Neutrophil (primary cell): ENCODE results near the gene KREMEN2.

Experiments
- H3K27ac ChIP-seq: fragments of 200-600 bp; sonication (generic); 2 replicates; pipeline ENCODE4 v1.5.1; 2016; ENCODE audit warnings: mild to moderate bottlenecking, moderate library complexity
- H3K27me3 ChIP-seq: fragments of 200-600 bp; sonication (generic); 2 replicates; pipeline ENCODE4 v1.6.0; 2016; ENCODE audit warnings: mild to moderate bottlenecking
- H3K36me3 ChIP-seq: fragments of 200-600 bp; sonication (generic); 2 replicates; pipeline ENCODE4 v1.5.1; 2017
- H3K4me1 ChIP-seq, 2 experiments: fragments of 200-600 bp in 1 of 2; sonication (generic) in 1 of 2; 1 replicate in 1 of 2; 2 replicates in 1 of 2; pipeline versions ENCODE4 v1.5.1 to v1.6.1; 2013 to 2016; ENCODE audit warnings: low read depth in 1 of 2, low read length in 1 of 2, mild to moderate bottlenecking in 1 of 2, moderate library complexity in 1 of 2; ENCODE audit not compliant: control insufficient read depth in 1 of 2, insufficient read depth in 1 of 2
- H3K4me3 ChIP-seq, 2 experiments: fragments of 200-600 bp in 1 of 2; sonication (generic) in 1 of 2; 1 replicate in 1 of 2; 2 replicates in 1 of 2; pipeline ENCODE4 v1.5.1; 2013 to 2016; ENCODE audit warnings: low read depth in 1 of 2, low read length in 1 of 2, mild to moderate bottlenecking in 1 of 2, moderate library complexity in 1 of 2
- H3K9me3 ChIP-seq: fragments of 200-600 bp; sonication (generic); 2 replicates; pipeline ENCODE4 v1.5.1; 2016
- TF ChIP-seq, protein P1 (sequence below): fragments of 200-600 bp; sonication (generic); IDR thresholded peaks from 2 replicates; pipeline ENCODE4 v1.5.1; 2016; ENCODE audit warnings: antibody characterized with exemption

KREMEN2 gene

DNA sequence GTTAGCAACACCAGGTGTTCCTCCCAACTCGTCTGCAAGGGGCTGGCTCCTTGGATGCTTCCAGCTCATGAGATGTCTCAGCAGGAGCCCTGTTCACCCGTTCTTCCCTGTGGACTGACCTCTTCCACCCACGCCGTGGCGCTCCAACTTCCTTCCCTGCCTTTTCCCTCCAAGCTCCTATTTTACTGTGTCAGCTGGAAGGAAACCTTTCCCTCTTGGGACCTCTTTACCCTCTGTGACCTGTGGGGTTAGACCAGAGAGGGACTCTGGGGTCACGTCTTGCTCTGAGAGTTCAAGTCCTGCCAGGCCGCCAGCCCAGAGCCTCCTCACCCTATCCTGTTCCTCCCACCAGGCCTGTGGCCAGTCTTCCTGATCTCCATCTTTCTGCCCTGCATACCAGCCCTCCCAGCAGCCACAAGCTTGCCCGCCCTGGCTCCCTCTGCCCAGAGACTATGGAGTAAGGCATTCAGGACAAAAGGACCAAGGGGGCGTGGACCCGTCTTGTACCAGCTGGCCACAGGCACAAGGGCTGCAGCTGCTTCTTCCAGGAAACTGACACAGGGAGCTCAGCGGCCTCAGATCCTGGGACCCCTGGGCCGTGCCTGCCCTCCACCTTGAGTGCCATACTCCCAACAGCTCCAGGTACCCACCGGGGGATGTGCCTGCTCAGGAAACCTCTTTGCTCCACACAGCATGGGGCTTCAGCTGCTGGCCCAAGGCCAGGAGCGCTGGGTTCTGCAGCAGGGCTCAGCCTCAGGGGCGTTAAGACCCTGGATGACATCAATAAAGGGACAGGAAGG, 8.1 kb downstream of the KREMEN2 start:
- Histone ChIP-seq H3K4me3 (no peak overlapping the region), H3K9me3 (no peaks in the 10 kb centered on the region), H3K36me3 (peaks cover 18% of the 10 kb centered on the region), H3K27ac (no peak overlapping the region), H3K4me1 (peaks cover 32 to 33% of the 10 kb centered on the region in 2 experiments), H3K27me3 (peaks cover 18% of the 10 kb centered on the region)
- TF ChIP-seq, protein P1, sequence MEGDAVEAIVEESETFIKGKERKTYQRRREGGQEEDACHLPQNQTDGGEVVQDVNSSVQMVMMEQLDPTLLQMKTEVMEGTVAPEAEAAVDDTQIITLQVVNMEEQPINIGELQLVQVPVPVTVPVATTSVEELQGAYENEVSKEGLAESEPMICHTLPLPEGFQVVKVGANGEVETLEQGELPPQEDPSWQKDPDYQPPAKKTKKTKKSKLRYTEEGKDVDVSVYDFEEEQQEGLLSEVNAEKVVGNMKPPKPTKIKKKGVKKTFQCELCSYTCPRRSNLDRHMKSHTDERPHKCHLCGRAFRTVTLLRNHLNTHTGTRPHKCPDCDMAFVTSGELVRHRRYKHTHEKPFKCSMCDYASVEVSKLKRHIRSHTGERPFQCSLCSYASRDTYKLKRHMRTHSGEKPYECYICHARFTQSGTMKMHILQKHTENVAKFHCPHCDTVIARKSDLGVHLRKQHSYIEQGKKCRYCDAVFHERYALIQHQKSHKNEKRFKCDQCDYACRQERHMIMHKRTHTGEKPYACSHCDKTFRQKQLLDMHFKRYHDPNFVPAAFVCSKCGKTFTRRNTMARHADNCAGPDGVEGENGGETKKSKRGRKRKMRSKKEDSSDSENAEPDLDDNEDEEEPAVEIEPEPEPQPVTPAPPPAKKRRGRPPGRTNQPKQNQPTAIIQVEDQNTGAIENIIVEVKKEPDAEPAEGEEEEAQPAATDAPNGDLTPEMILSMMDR, result no peak

DNA sequence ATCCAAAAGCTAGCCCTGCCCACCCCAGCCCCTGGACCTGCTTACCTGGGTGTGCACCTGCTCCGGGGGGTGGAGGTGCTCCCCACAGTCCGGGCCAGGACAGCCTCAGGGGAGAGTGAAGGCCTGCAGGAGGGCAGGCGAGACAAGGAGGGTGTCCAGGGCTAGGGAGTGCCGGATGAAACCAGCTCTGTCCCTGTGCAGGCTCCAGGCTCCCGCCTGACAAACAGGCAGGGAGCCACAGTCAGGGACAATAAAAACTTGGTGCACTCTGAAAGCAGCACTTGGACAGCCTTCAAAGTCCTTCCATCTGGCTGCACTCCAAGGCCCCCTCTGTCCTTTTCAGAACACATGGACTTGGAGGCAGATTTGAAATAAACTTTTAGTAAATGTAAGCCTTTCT, 9.0 kb downstream of the KREMEN2 start:
- TF ChIP-seq, protein P1, result no peak
- Histone ChIP-seq H3K27ac (no peak overlapping the region), H3K27me3 (peaks cover 9% of the 10 kb centered on the region), H3K4me3 (no peak overlapping the region), H3K4me1 (peaks cover 23 to 26% of the 10 kb centered on the region in 2 experiments), H3K36me3 (peaks cover 18% of the 10 kb centered on the region), H3K9me3 (no peaks in the 10 kb centered on the region)

DNA sequence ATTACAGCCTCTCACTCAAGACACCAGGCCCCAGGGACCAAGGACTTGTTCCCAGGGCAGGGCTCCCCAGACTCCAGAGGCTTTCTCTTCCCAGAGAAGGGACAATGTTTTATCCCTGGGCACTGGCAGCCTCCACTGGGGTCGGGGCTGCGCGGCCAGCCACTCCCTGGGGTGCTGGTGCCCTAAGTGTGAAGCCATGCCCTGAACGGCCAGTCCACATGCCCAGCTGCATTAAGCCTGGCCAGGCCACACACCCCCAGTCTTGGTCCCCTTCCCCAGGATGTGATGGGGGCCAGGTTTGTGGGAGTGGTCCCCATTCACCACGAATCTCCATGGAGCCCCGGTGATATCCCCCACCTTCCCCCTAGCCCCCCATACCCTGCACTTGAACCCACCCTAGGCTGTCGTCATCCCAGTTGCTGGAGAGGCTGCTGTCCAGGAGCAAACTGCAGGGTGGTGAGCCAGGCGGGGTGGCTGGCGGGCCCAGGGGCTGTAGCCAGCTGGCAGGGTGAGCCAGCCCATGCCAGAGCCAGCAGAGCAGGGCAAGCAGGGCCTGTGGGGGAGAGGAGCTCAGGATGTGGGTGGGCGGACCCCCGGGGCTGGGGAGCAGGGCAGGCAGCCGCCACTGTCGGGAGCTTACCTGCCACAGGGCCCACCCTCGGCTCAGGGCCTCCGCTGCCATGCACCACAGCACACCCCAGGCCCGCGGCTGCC, 9.7 kb downstream of the KREMEN2 start:
- no peak overlapping the region for H3K27ac ChIP-seq
- peaks cover 2% of the 10 kb centered on the region for H3K27me3 ChIP-seq
- TF ChIP-seq, protein P1, result no peak
- no peaks in the 10 kb centered on the region for H3K9me3 ChIP-seq
- peaks cover 16 to 19% of the 10 kb centered on the region in 2 experiments for H3K4me1 ChIP-seq
- no peak overlapping the region for H3K4me3 ChIP-seq
- H3K36me3 ChIP-seq, result peaks cover 18% of the 10 kb centered on the region

DNA sequence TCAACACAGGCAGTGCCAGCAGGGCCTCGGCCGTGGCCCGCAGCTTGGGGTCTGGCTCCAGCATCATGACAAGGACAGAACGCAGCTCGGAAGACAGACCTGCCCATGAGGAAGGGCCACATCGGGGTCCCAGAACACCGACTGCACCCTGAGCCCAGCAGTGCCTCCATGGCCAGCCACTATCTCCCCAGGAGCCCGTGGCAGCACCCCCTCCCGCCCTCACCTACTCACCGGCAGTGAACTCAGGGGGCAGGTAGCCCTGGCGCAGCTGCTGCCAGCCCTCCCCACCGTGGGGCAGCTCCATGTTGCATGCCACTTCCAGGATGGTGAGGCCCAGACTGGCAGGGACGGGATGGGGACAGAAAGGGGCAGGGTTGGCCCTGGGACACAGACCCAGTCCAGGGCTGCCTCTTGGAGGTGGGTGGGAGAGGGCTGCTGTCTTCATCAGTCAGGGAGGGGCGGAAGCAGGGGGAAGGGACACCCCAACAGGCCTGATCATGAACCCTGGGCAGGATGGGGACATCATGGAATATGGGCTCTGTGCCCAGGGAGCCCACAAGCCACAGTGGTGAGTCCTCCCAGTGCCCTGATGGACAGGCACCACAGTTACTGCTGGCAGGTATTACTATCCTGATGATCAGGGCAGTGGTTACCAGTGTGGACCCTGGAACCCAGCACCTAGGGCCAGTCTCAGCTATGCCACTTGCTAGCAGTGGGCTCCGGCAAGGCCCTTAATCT, 10.4 kb downstream of the KREMEN2 start:
- H3K9me3 ChIP-seq, result no peaks in the 10 kb centered on the region
- H3K4me3 ChIP-seq, result no peak overlapping the region
- H3K27ac ChIP-seq, result no peak overlapping the region
- peaks cover 15 to 18% of the 10 kb centered on the region in 2 experiments for H3K4me1 ChIP-seq
- no peaks in the 10 kb centered on the region for H3K27me3 ChIP-seq
- TF ChIP-seq, protein P1, result no peak
- H3K36me3 ChIP-seq, result peaks cover 18% of the 10 kb centered on the region

DNA sequence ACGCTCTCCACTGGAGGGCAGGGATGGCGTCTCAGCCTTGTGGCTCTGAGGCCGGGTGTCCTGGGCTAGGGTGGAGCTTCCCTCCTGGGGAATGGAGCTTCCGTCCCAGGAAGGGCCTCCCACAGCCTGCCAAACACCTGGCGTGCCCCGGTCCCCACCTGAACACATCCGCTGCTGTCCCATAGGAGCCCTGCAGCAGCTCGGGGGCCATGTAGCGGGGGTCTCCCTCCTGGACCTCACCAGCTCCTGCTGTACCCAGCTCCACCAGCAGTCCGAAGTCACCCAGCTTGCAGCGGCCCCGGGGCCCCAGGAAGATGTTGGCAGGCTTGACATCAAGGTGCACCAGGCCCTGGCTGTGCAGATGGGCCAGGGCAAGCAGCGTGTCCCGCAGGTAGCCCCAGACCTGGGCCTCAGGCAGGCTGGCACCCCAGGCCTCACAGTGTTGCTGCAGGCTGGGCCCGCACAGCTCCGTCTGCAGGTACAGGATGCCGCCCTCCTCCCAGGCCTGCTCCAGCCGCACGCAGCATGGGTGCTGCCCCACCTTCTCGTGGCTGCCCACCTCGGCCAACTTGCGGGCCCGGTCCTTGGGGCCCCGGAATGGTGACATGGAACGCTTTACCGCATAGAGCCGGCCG, 11.2 kb downstream of the KREMEN2 start:
- Histone ChIP-seq H3K27me3 (no peaks in the 10 kb centered on the region), H3K27ac (no peak overlapping the region), H3K4me1 (peaks cover 15 to 17% of the 10 kb centered on the region in 2 experiments), H3K36me3 (peaks cover 18% of the 10 kb centered on the region), H3K9me3 (no peaks in the 10 kb centered on the region), H3K4me3 (no peak overlapping the region)
- TF ChIP-seq, protein P1, result no peak
